GM21723 (cell line): ENCODE data around the gene BTBD9.

ENCODE experiments used
- ATAC-seq: cut with Tn5 transposase; IDR thresholded peaks from one replicate; pipeline ENCODE4 v1.9.1; 2021; ENCODE audit warnings: mild to moderate bottlenecking, moderate library complexity; ENCODE audit not compliant: unreplicated experiment

The BTBD9 gene

GRCh38 chr6:38639498-38640215 lies at the start of gene BTBD9:
TSS of gene BTBD9 (minus strand) at chr6:38639929.
- ATAC-seq, result peak; percentile 80

GRCh38 chr6:38688579-38689087 lies 48.9 kb upstream of the BTBD9 start:
- ATAC-seq, result peak; percentile 63

- no peak for ATAC-seq
These were observed 47.8 kb upstream of the BTBD9 start for GRCh38 chr6:38687549-38687948.

- no peak for ATAC-seq
These were observed 47.3 kb upstream of the BTBD9 start for GRCh38 chr6:38687043-38687353.

- no peak for ATAC-seq
These were observed 46.7 kb upstream of the BTBD9 start for GRCh38 chr6:38686270-38687042.

- no peak for ATAC-seq
These were observed 45.2 kb upstream of the BTBD9 start for GRCh38 chr6:38684904-38685303.

GRCh38 chr6:38684237-38684636 lies 44.5 kb upstream of the BTBD9 start:
- ATAC-seq, result no peak

GRCh38 chr6:38681850-38682249 lies 42.1 kb upstream of the BTBD9 start:
- ATAC-seq, result no peak

- ATAC-seq, result no peak
These were observed 39.9 kb upstream of the BTBD9 start for GRCh38 chr6:38679668-38680067.

GRCh38 chr6:38678178-38678760 lies 38.5 kb upstream of the BTBD9 start:
- ATAC-seq, result no peak

GRCh38 chr6:38676974-38677544 lies 37.3 kb upstream of the BTBD9 start:
- ATAC-seq, result no peak

GRCh38 chr6:38676236-38676973 lies 36.7 kb upstream of the BTBD9 start:
- ATAC-seq, result peak; percentile 60

- no peak for ATAC-seq
These were observed 33.9 kb upstream of the BTBD9 start for GRCh38 chr6:38673397-38674165.

- ATAC-seq, result peak; percentile 80
These were observed 32.2 kb upstream of the BTBD9 start for GRCh38 chr6:38671885-38672467.

- no peak for ATAC-seq
These were observed 18.9 kb upstream of the BTBD9 start for GRCh38 chr6:38658418-38659167.

- ATAC-seq, result no peak
These were observed 17.2 kb upstream of the BTBD9 start for GRCh38 chr6:38656896-38657295.

- no peak for ATAC-seq
These were observed 14.5 kb upstream of the BTBD9 start for GRCh38 chr6:38654263-38654662.

- no peak for ATAC-seq
These were observed 11.5 kb upstream of the BTBD9 start for GRCh38 chr6:38651121-38651784.
